ENCODE results near the gene DGKK.
A peak's percentile ranks its signal among the peaks of the same experiment; 100 is the strongest.

The DGKK gene
- total RNA-seq: 0 to 6.7 (median 0.11) reads per million in 9 experiments

GRCh38 chrX:50470103-50471031 lies at the start of gene DGKK:
TSS of gene DGKK (minus strand) at chrX:50470825. CDS start at chrX:50470678, 147 bp downstream.
- Mint-ChIP-seq H3K4me3 (peak within 1 kb of the TSS in 1 of 2 donors; percentile 50), H3K4me1 (ENCODE audit: low read depth in 2 of 2) (no peaks in the 10 kb centered on the region), H3K9me3 (no peaks in the 10 kb centered on the region), H3K36me3 (ENCODE audit: insufficient read depth) (no peaks in the 10 kb centered on the region), H3K27me3 (peaks cover 31 to 55% of the 10 kb centered on the region in 2 donors), H3K27ac (no peak within 1 kb of the TSS)
- DNase-seq: no peak
- no peak for ATAC-seq (replicated peaks)

- no peaks in the 10 kb centered on the region for H3K9me3 Mint-ChIP-seq
- no peaks in the 10 kb centered on the region for H3K36me3 Mint-ChIP-seq (ENCODE audit: insufficient read depth)
Measured at GRCh38 chrX:50514811-50515210, 44.2 kb upstream of the DGKK start.

GRCh38 chrX:50497114-50497513 lies 26.5 kb upstream of the DGKK start:
- ATAC-seq (replicated peaks) (no peak), DNase-seq (no peak)
- Mint-ChIP-seq H3K4me3 (no peak overlapping the region), H3K27ac (no peak overlapping the region), H3K9me3 (no peaks in the 10 kb centered on the region), H3K27me3 (peaks cover 20 to 26% of the 10 kb centered on the region in 2 donors), H3K4me1 (ENCODE audit: low read depth in 2 of 2) (no peaks in the 10 kb centered on the region), H3K36me3 (ENCODE audit: insufficient read depth) (no peaks in the 10 kb centered on the region)

More at GRCh38 chrX:50514811-50515210, 44.2 kb upstream of the DGKK start:
- no peak for DNase-seq
- no peak overlapping the region for H3K27ac Mint-ChIP-seq
- H3K4me3 Mint-ChIP-seq: no peak overlapping the region
- H3K4me1 Mint-ChIP-seq (ENCODE audit: low read depth in 2 of 2): no peaks in the 10 kb centered on the region
- peaks cover 0 to 7% of the 10 kb centered on the region in 2 donors for H3K27me3 Mint-ChIP-seq
- ATAC-seq (replicated peaks): no peak

- Mint-ChIP-seq H3K36me3 (ENCODE audit: insufficient read depth) (no peaks in the 10 kb centered on the region), H3K4me3 (no peak overlapping the region), H3K27ac (no peak overlapping the region), H3K9me3 (no peaks in the 10 kb centered on the region), H3K27me3 (peaks cover 14 to 24% of the 10 kb centered on the region in 2 donors), H3K4me1 (ENCODE audit: low read depth in 2 of 2) (no peaks in the 10 kb centered on the region)
- no peak for DNase-seq
- ATAC-seq (replicated peaks): no peak
Measured at GRCh38 chrX:50495616-50496015, 25.0 kb upstream of the DGKK start.

- Mint-ChIP-seq H3K36me3 (ENCODE audit: insufficient read depth) (no peaks in the 10 kb centered on the region), H3K4me1 (ENCODE audit: low read depth in 2 of 2) (no peaks in the 10 kb centered on the region), H3K4me3 (no peak overlapping the region), H3K9me3 (no peaks in the 10 kb centered on the region), H3K27ac (no peak overlapping the region), H3K27me3 (peaks cover 13 to 20% of the 10 kb centered on the region in 2 donors)
- DNase-seq: no peak
- no peak for ATAC-seq (replicated peaks)
Measured at GRCh38 chrX:50492720-50493119, 22.1 kb upstream of the DGKK start.

- DNase-seq: no peak
- Mint-ChIP-seq H3K36me3 (ENCODE audit: insufficient read depth) (no peaks in the 10 kb centered on the region), H3K4me1 (ENCODE audit: low read depth in 2 of 2) (no peaks in the 10 kb centered on the region), H3K9me3 (no peaks in the 10 kb centered on the region), H3K4me3 (no peak overlapping the region), H3K27ac (no peak overlapping the region), H3K27me3 (peaks cover 0 to 6% of the 10 kb centered on the region in 2 donors)
- no peak for ATAC-seq (replicated peaks)
Measured at GRCh38 chrX:50484662-50485061, 14.0 kb upstream of the DGKK start.

GRCh38 chrX:50483283-50483682 lies 12.7 kb upstream of the DGKK start:
- Mint-ChIP-seq H3K36me3 (ENCODE audit: insufficient read depth) (no peaks in the 10 kb centered on the region), H3K27ac (no peak overlapping the region), H3K27me3 (peaks cover 0 to 6% of the 10 kb centered on the region in 2 donors), H3K9me3 (no peaks in the 10 kb centered on the region), H3K4me1 (ENCODE audit: low read depth in 2 of 2) (no peaks in the 10 kb centered on the region), H3K4me3 (no peak overlapping the region)
- ATAC-seq (replicated peaks) (no peak), DNase-seq (no peak)

GRCh38 chrX:50475208-50475607 lies 4.6 kb upstream of the DGKK start:
- H3K9me3 Mint-ChIP-seq: no peaks in the 10 kb centered on the region
- H3K27me3 Mint-ChIP-seq: peaks cover 28 to 50% of the 10 kb centered on the region in 2 donors
- H3K4me3 Mint-ChIP-seq: no peak overlapping the region
- H3K27ac Mint-ChIP-seq: no peak overlapping the region
- DNase-seq (no peak), ATAC-seq (replicated peaks) (no peak)
- H3K36me3 Mint-ChIP-seq (ENCODE audit: insufficient read depth): no peaks in the 10 kb centered on the region
- no peaks in the 10 kb centered on the region for H3K4me1 Mint-ChIP-seq (ENCODE audit: low read depth in 2 of 2)

GRCh38 chrX:50471390-50471789 lies 765 bp upstream of the DGKK start:
- ATAC-seq (replicated peaks) (no peak), DNase-seq (no peak)
- no peaks in the 10 kb centered on the region for H3K9me3 Mint-ChIP-seq
- H3K4me1 Mint-ChIP-seq (ENCODE audit: low read depth in 2 of 2): no peaks in the 10 kb centered on the region
- H3K4me3 Mint-ChIP-seq: peak overlapping the region in 1 of 2 donors; percentile 50
- no peak overlapping the region for H3K27ac Mint-ChIP-seq
- peaks cover 31 to 65% of the 10 kb centered on the region in 2 donors for H3K27me3 Mint-ChIP-seq
- no peaks in the 10 kb centered on the region for H3K36me3 Mint-ChIP-seq (ENCODE audit: insufficient read depth)

GRCh38 chrX:50469206-50469605 lies 1.4 kb downstream of the DGKK start:
- H3K4me1 Mint-ChIP-seq (ENCODE audit: low read depth in 2 of 2): no peaks in the 10 kb centered on the region
- H3K36me3 Mint-ChIP-seq (ENCODE audit: insufficient read depth): no peaks in the 10 kb centered on the region
- DNase-seq: no peak
- H3K4me3 Mint-ChIP-seq: no peak overlapping the region
- no peak for ATAC-seq (replicated peaks)
- no peaks in the 10 kb centered on the region for H3K9me3 Mint-ChIP-seq
- H3K27me3 Mint-ChIP-seq: peaks cover 31 to 48% of the 10 kb centered on the region in 2 donors
- H3K27ac Mint-ChIP-seq: no peak overlapping the region

- Mint-ChIP-seq H3K36me3 (ENCODE audit: insufficient read depth) (no peaks in the 10 kb centered on the region), H3K4me1 (ENCODE audit: low read depth in 2 of 2) (no peaks in the 10 kb centered on the region), H3K27ac (no peak overlapping the region), H3K27me3 (peaks cover 5 to 6% of the 10 kb centered on the region in 2 donors), H3K9me3 (no peaks in the 10 kb centered on the region), H3K4me3 (no peak overlapping the region)
- no peak for DNase-seq
- no peak for ATAC-seq (replicated peaks)
Measured at GRCh38 chrX:50459615-50460014, 11.0 kb downstream of the DGKK start.

- Mint-ChIP-seq H3K9me3 (no peaks in the 10 kb centered on the region), H3K27ac (no peak overlapping the region), H3K4me3 (no peak overlapping the region)
Measured at GRCh38 chrX:50458483-50458882, 12.1 kb downstream of the DGKK start.

GRCh38 chrX:50456712-50457484 lies 13.7 kb downstream of the DGKK start:
- DNase-seq (no peak), ATAC-seq (replicated peaks) (no peak)
- Mint-ChIP-seq H3K4me1 (ENCODE audit: low read depth in 2 of 2) (no peaks in the 10 kb centered on the region), H3K36me3 (ENCODE audit: insufficient read depth) (no peaks in the 10 kb centered on the region), H3K4me3 (no peak overlapping the region), H3K27ac (no peak overlapping the region), H3K27me3 (no peaks in the 10 kb centered on the region), H3K9me3 (no peaks in the 10 kb centered on the region)

More at GRCh38 chrX:50458483-50458882, 12.1 kb downstream of the DGKK start:
- Mint-ChIP-seq H3K27me3 (peaks cover 5% of the 10 kb centered on the region in 2 donors), H3K4me1 (ENCODE audit: low read depth in 2 of 2) (no peaks in the 10 kb centered on the region), H3K36me3 (ENCODE audit: insufficient read depth) (no peaks in the 10 kb centered on the region)
- DNase-seq (no peak), ATAC-seq (replicated peaks) (no peak)

Measured in effector memory CD8-positive, alpha-beta T cell (primary cell).